HepG2 (cell line): ENCODE data around the gene DNAJB11. TPM values are rescaled to one million over a fixed set of nuclear protein-coding genes. Genes with fewer than 3 reads are reported as not detected.

Experiments used
- ELF4 ChIP-seq: sonication (generic); formaldehyde crosslinking; IDR thresholded peaks from 2 replicates; pipeline ENCODE4 v1.5.0; 2020; ENCODE audit warnings: missing genetic modification reagents, mild to moderate bottlenecking, moderate library complexity, borderline replicate concordance
- GATAD2A ChIP-seq: IDR thresholded peaks from 2 replicates; pipeline ENCODE4 v1.6.1; 2016
- KAT2B ChIP-seq: fragments of 150-350 bp; IDR thresholded peaks from 2 replicates; pipeline ENCODE4 v1.6.1; 2014; ENCODE audit warnings: low read depth, low read length, borderline replicate concordance
- KLF16 ChIP-seq, 2 experiments: sonication (generic) in 1 of 2; formaldehyde crosslinking in 1 of 2; IDR thresholded peaks; 2 replicates each; pipeline versions ENCODE4 v1.6.1 to v1.8.0; 2016 to 2023; ENCODE audit warnings: missing genetic modification reagents in 2 of 2, missing compliant biosample characterization in 1 of 2
- MED1 ChIP-seq: sonication (generic); formaldehyde crosslinking; IDR thresholded peaks from 2 replicates; pipeline ENCODE4 v1.4.0; 2020; ENCODE audit warnings: missing genetic modification reagents
- MTF1 ChIP-seq: sonication (generic); formaldehyde crosslinking; IDR thresholded peaks from 2 replicates; pipeline ENCODE4 v1.5.0; 2020; ENCODE audit warnings: missing genetic modification reagents
- NR2C2 ChIP-seq: sonication (generic); formaldehyde crosslinking; IDR thresholded peaks from 2 replicates; pipeline ENCODE4 v1.4.0; 2020; ENCODE audit warnings: missing genetic modification reagents, mild to moderate bottlenecking, moderate library complexity, borderline replicate concordance
- NR2F6 ChIP-seq, 2 experiments: IDR thresholded peaks; 2 replicates each; pipeline ENCODE4 v1.6.1; 2016; ENCODE audit warnings: antibody characterized with exemption in 1 of 2, mild to moderate bottlenecking in 1 of 2
- RBM22 ChIP-seq: fragments of 200-400 bp; formaldehyde crosslinking; optimal IDR thresholded peaks from 2 replicates; pipeline ENCODE3; 2017; ENCODE audit warnings: mild to moderate bottlenecking, low read length, moderate library complexity
- SMC3 ChIP-seq: IDR thresholded peaks from 2 replicates; pipeline ENCODE4 v1.6.1; 2011; ENCODE audit warnings: low read length, improper control_type of control experiment
- SOX13 ChIP-seq, 3 experiments: fragments of 450-650 bp in 1 of 3; sonication (generic) in 1 of 3; formaldehyde crosslinking in 1 of 3; IDR thresholded peaks in 2 of 3; conservative IDR thresholded peaks in 1 of 3; 2 replicates each; pipeline versions ENCODE4 v1.5.0 to v1.6.1; 2016 to 2020; ENCODE audit warnings: antibody characterized with exemption in 1 of 3, mild to moderate bottlenecking in 1 of 3, missing compliant biosample characterization in 1 of 3, missing genetic modification reagents in 1 of 3, moderate library complexity in 1 of 3
- TBX3 ChIP-seq: fragments of 450-650 bp; IDR thresholded peaks from 2 replicates; pipeline ENCODE4 v1.6.1; 2017; ENCODE audit warnings: antibody characterized with exemption, mild to moderate bottlenecking, inconsistent platforms, borderline replicate concordance
- ZFP1 ChIP-seq: IDR thresholded peaks from 2 replicates; pipeline ENCODE4 v1.6.1; 2016
- ZFP90 ChIP-seq: sonication (generic); formaldehyde crosslinking; IDR thresholded peaks from 2 replicates; pipeline ENCODE4 v1.8.0; 2022; ENCODE audit warnings: missing genetic modification reagents, mild to moderate bottlenecking, inconsistent platforms, borderline replicate concordance
- polyA plus RNA-seq, 8 experiments: library from polyadenylated mRNA; depleted of rRNA in 3 of 8; stranded (reverse) in 7 of 8; unstranded in 1 of 8; fragments of >200 nt; fragmentation: Illumina TruSeq in 4 of 8; extraction: Trizol in 4 of 8; gene quantifications; 2 replicates each; pipeline versions ENCODE4 v1.2.1 to v1.2.3, GENCODE V29; 2011 to 2016; ENCODE audit warnings: low read depth in 4 of 8, missing spikeins in 1 of 8, mixed read lengths in 1 of 8; ENCODE audit not compliant: insufficient read depth in 1 of 8
- total RNA-seq, 5 experiments: library from RNA; depleted of rRNA; stranded (reverse); fragments of >200 nt; fragmentation: Illumina TruSeq; extraction: Trizol; gene quantifications; 2 replicates each; pipeline ENCODE4 v1.2.3, GENCODE V29; 2016; ENCODE audit warnings: low read depth in 1 of 5
- TF ChIP-seq, protein P1 (sequence below): sonication (generic); formaldehyde crosslinking; IDR thresholded peaks from 2 replicates; pipeline ENCODE4 v1.4.0; 2020; ENCODE audit warnings: missing genetic modification reagents, mild to moderate bottlenecking, borderline replicate concordance
- TF ChIP-seq, protein P2 (sequence below): sonication (generic); formaldehyde crosslinking; IDR thresholded peaks from 2 replicates; pipeline ENCODE4 v1.4.0; 2020; ENCODE audit warnings: missing genetic modification reagents
- TF ChIP-seq, protein P3 (sequence below): IDR thresholded peaks from 2 replicates; pipeline ENCODE4 v1.4.0; 2020; ENCODE audit warnings: mild to moderate bottlenecking, missing genetic modification reagents
- TF ChIP-seq, protein P4 (sequence below): IDR thresholded peaks from 2 replicates; pipeline ENCODE4 v1.6.1; 2016; ENCODE audit warnings: mild to moderate bottlenecking

DNAJB11 gene
- total and polyA plus RNA-seq, 2 of the 13 experiments (the other 11 are each of a cell fraction or from before 2014, with no cell fraction given): 41.0 to 132 TPM

DNA sequence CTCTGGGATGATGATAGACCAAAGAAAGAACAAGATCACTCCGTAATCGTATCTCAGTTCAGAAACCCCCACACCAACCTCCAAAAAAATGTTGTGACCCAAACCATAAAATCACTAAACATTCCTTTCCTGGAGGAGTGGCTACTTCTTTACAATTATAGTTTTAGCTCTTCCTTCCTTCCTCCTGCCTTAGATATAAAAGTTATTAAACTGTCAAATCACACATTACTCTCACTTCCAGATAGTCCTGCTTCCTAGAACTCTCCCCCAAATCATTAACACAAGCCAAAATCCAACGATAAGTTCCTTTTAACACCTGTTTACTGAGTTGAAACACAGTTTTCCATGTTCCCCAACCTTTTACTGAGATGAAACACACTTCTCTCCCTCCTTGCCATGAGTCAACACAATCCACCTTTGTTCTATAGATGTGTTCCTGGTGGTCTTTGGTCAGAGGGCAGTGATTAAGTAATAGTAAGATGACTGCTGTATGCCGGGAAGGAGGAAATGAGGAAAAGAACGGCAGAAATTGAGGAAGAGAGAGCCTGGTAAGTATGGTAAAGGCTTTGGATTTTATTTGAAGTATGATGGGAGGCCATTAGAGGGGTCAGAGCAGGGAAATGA lies 18.0 kb upstream of the DNAJB11 start (continued):
- TF ChIP-seq ZFP1 (CRISPR knock-in tag) (no peak), SOX13 (IDR thresholded peaks at IDR 0.05) (no peak), SOX13 (CRISPR knock-in tag; conservative IDR thresholded peaks at IDR 0.05 in 1 of 2, IDR thresholded peaks at IDR 0.05 in 1 of 2) (peak in 1 of 2 experiments; percentile 84; a peak in 2 of 4 replicates), GATAD2A (CRISPR knock-in tag) (peak; percentile 88), ZFP90 (CRISPR knock-in tag) (no peak), NR2C2 (CRISPR knock-in tag) (no peak), MED1 (CRISPR knock-in tag) (0 out of 2 replicates have a peak, but pooled peaks have one; percentile 41), KAT2B (no peak), RBM22 (no peak), MTF1 (CRISPR knock-in tag) (no peak), ELF4 (CRISPR knock-in tag) (no peak), KLF16 (CRISPR knock-in tag; IDR thresholded peaks at IDR 0.05) (no peak), NR2F6 (IDR thresholded peaks at IDR 0.05) (peak; percentile 49; the same call in 1 of the 2 replicates), NR2F6 (CRISPR knock-in tag; IDR thresholded peaks at IDR 0.05) (peak; percentile 49), TBX3 (no peak), SMC3 (no peak)
- TF ChIP-seq, protein P1, sequence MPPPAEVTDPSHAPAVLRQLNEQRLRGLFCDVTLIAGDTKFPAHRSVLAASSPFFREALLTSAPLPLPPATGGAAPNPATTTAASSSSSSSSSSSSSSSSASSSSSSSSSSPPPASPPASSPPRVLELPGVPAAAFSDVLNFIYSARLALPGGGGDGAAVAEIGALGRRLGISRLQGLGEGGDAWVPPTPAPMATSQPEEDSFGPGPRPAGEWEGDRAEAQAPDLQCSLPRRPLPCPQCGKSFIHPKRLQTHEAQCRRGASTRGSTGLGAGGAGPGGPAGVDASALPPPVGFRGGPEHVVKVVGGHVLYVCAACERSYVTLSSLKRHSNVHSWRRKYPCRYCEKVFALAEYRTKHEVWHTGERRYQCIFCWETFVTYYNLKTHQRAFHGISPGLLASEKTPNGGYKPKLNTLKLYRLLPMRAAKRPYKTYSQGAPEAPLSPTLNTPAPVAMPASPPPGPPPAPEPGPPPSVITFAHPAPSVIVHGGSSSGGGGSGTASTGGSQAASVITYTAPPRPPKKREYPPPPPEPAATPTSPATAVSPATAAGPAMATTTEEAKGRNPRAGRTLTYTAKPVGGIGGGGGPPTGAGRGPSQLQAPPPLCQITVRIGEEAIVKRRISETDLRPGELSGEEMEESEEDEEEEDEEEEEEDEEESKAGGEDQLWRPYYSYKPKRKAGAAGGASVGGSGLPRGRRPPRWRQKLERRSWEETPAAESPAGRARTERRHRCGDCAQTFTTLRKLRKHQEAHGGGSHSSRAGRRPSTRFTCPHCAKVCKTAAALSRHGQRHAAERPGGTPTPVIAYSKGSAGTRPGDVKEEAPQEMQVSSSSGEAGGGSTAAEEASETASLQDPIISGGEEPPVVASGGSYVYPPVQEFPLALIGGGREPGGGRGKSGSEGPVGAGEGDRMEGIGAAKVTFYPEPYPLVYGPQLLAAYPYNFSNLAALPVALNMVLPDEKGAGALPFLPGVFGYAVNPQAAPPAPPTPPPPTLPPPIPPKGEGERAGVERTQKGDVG: no peak
- TF ChIP-seq, protein P2, sequence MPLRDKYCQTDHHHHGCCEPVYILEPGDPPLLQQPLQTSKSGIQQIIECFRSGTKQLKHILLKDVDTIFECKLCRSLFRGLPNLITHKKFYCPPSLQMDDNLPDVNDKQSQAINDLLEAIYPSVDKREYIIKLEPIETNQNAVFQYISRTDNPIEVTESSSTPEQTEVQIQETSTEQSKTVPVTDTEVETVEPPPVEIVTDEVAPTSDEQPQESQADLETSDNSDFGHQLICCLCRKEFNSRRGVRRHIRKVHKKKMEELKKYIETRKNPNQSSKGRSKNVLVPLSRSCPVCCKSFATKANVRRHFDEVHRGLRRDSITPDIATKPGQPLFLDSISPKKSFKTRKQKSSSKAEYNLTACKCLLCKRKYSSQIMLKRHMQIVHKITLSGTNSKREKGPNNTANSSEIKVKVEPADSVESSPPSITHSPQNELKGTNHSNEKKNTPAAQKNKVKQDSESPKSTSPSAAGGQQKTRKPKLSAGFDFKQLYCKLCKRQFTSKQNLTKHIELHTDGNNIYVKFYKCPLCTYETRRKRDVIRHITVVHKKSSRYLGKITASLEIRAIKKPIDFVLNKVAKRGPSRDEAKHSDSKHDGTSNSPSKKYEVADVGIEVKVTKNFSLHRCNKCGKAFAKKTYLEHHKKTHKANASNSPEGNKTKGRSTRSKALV (CRISPR knock-in tag): no peak
- TF ChIP-seq, protein P3, sequence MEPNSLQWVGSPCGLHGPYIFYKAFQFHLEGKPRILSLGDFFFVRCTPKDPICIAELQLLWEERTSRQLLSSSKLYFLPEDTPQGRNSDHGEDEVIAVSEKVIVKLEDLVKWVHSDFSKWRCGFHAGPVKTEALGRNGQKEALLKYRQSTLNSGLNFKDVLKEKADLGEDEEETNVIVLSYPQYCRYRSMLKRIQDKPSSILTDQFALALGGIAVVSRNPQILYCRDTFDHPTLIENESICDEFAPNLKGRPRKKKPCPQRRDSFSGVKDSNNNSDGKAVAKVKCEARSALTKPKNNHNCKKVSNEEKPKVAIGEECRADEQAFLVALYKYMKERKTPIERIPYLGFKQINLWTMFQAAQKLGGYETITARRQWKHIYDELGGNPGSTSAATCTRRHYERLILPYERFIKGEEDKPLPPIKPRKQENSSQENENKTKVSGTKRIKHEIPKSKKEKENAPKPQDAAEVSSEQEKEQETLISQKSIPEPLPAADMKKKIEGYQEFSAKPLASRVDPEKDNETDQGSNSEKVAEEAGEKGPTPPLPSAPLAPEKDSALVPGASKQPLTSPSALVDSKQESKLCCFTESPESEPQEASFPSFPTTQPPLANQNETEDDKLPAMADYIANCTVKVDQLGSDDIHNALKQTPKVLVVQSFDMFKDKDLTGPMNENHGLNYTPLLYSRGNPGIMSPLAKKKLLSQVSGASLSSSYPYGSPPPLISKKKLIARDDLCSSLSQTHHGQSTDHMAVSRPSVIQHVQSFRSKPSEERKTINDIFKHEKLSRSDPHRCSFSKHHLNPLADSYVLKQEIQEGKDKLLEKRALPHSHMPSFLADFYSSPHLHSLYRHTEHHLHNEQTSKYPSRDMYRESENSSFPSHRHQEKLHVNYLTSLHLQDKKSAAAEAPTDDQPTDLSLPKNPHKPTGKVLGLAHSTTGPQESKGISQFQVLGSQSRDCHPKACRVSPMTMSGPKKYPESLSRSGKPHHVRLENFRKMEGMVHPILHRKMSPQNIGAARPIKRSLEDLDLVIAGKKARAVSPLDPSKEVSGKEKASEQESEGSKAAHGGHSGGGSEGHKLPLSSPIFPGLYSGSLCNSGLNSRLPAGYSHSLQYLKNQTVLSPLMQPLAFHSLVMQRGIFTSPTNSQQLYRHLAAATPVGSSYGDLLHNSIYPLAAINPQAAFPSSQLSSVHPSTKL (CRISPR knock-in tag): peak; percentile 86
- TF ChIP-seq, protein P4, sequence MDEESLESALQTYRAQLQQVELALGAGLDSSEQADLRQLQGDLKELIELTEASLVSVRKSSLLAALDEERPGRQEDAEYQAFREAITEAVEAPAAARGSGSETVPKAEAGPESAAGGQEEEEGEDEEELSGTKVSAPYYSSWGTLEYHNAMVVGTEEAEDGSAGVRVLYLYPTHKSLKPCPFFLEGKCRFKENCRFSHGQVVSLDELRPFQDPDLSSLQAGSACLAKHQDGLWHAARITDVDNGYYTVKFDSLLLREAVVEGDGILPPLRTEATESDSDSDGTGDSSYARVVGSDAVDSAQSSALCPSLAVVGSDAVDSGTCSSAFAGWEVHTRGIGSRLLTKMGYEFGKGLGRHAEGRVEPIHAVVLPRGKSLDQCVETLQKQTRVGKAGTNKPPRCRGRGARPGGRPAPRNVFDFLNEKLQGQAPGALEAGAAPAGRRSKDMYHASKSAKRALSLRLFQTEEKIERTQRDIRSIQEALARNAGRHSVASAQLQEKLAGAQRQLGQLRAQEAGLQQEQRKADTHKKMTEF (CRISPR knock-in tag): peak; percentile 49; the same call in 1 of the 2 replicates
